Measurements from ENCODE around the gene COL21A1. TPM values are rescaled to one million over a fixed set of nuclear protein-coding genes. Genes with fewer than 3 reads are reported as not detected.

The COL21A1 gene
- total RNA-seq, 1 experiment from 2014 or later, result 49.0 TPM

GRCh38 chr6:56230976-56231566 is 16.3 kb downstream of the COL21A1 start:
- Histone ChIP-seq H3K27ac (ENCODE audit: low read depth, low read length, poor library complexity, severe bottlenecking) (no peak overlapping the region), H3K27me3 (replicated peaks; ENCODE audit: insufficient read depth, low read depth, low read length, poor library complexity) (no peaks in the 10 kb centered on the region), H3K36me3 (ENCODE audit: insufficient read depth, low read length, poor library complexity, severe bottlenecking) (peaks cover 8% of the 10 kb centered on the region), H3K9me3 (ENCODE audit: low read depth, low read length, poor library complexity, severe bottlenecking) (no peaks in the 10 kb centered on the region), H3K4me1 (ENCODE audit: insufficient read depth, low read length, poor library complexity, severe bottlenecking) (peaks cover 48% of the 10 kb centered on the region), H3K4me3 (ENCODE audit: low read depth, low read length, poor library complexity, severe bottlenecking) (no peak overlapping the region)
- intact Hi-C loops (cut with micrococcal nuclease; ENCODE audit: unreplicated experiment), result no loop called here
- POLR2A ChIA-PET (ENCODE audit: low non-redundant PET), result no interaction called here
- TF ChIP-seq EZH2 (IDR thresholded peaks at IDR 0.05; ENCODE audit: borderline replicate concordance, low read depth, low read length, poor library complexity, severe bottlenecking), result no peak
- TF ChIP-seq CTCF (conservative IDR thresholded peaks at IDR 0.05; ENCODE audit: low read depth, low read length), result no peak
- BruUV-seq (replicated peaks), result no TSS peak
- CTCF ChIA-PET, result no interaction called here
- no peak for DNase-seq (ENCODE audit: low spot score)

- peak overlapping the region; percentile 54 for H3K27ac ChIP-seq (ENCODE audit: low read depth, low read length, poor library complexity, severe bottlenecking)
- CTCF ChIA-PET, result no interaction called here
- POLR2A ChIA-PET (ENCODE audit: low non-redundant PET), result no interaction called here
- no peaks in the 10 kb centered on the region for H3K27me3 ChIP-seq (replicated peaks; ENCODE audit: insufficient read depth, low read depth, low read length, poor library complexity)
- intact Hi-C loops (cut with micrococcal nuclease; ENCODE audit: unreplicated experiment), result no loop called here
- no peak overlapping the region for H3K4me3 ChIP-seq (ENCODE audit: low read depth, low read length, poor library complexity, severe bottlenecking)
- DNase-seq (ENCODE audit: low spot score), result peak; percentile 75
- no peaks in the 10 kb centered on the region for H3K9me3 ChIP-seq (ENCODE audit: low read depth, low read length, poor library complexity, severe bottlenecking)
- no TSS peak for BruUV-seq (replicated peaks)
- TF ChIP-seq EZH2 (IDR thresholded peaks at IDR 0.05; ENCODE audit: borderline replicate concordance, low read depth, low read length, poor library complexity, severe bottlenecking), result no peak
- no peak for TF ChIP-seq CTCF (conservative IDR thresholded peaks at IDR 0.05; ENCODE audit: low read depth, low read length)
- H3K36me3 ChIP-seq (ENCODE audit: insufficient read depth, low read length, poor library complexity, severe bottlenecking), result peaks cover 8% of the 10 kb centered on the region
- peaks cover 67% of the 10 kb centered on the region for H3K4me1 ChIP-seq (ENCODE audit: insufficient read depth, low read length, poor library complexity, severe bottlenecking)
These were observed 20.1 kb downstream of the COL21A1 start for GRCh38 chr6:56227071-56227879.

GRCh38 chr6:56223995-56224394 is 23.4 kb downstream of the COL21A1 start:
- Histone ChIP-seq H3K4me1 (ENCODE audit: insufficient read depth, low read length, poor library complexity, severe bottlenecking) (peaks cover 78% of the 10 kb centered on the region), H3K27me3 (replicated peaks; ENCODE audit: insufficient read depth, low read depth, low read length, poor library complexity) (no peaks in the 10 kb centered on the region), H3K36me3 (ENCODE audit: insufficient read depth, low read length, poor library complexity, severe bottlenecking) (no peaks in the 10 kb centered on the region), H3K27ac (ENCODE audit: low read depth, low read length, poor library complexity, severe bottlenecking) (no peak overlapping the region), H3K9me3 (ENCODE audit: low read depth, low read length, poor library complexity, severe bottlenecking) (no peaks in the 10 kb centered on the region), H3K4me3 (ENCODE audit: low read depth, low read length, poor library complexity, severe bottlenecking) (no peak overlapping the region)
- intact Hi-C loops (cut with micrococcal nuclease; ENCODE audit: unreplicated experiment), result no loop called here
- ChIA-PET CTCF (no interaction called here), POLR2A (ENCODE audit: low non-redundant PET) (no interaction called here)
- no peak for TF ChIP-seq CTCF (conservative IDR thresholded peaks at IDR 0.05; ENCODE audit: low read depth, low read length)
- no peak for TF ChIP-seq EZH2 (IDR thresholded peaks at IDR 0.05; ENCODE audit: borderline replicate concordance, low read depth, low read length, poor library complexity, severe bottlenecking)
- no TSS peak for BruUV-seq (replicated peaks)
- no peak for DNase-seq (ENCODE audit: low spot score)

All from A673 (cell line).